Fibroblast of villous mesenchyme (primary cell): ENCODE results near the gene CSTPP1. TPM values are rescaled to one million over a fixed set of nuclear protein-coding genes. Genes with fewer than 3 reads are reported as not detected.

Experiments used
- DNase-seq: peaks from one replicate; pipeline ENCODE4 v3.0.0-alpha.2; 2010; ENCODE audit warnings: low read depth
- H3K4me3 ChIP-seq: 2 replicates; pipeline ENCODE4 v1.5.1; 2011; ENCODE audit warnings: low read depth, mild to moderate bottlenecking, low read length
- CTCF ChIP-seq: IDR thresholded peaks from 2 replicates; pipeline ENCODE4 v1.5.1; 2012; ENCODE audit warnings: low read depth, mild to moderate bottlenecking, low read length; ENCODE audit not compliant: insufficient read depth
- total RNA-seq: library from RNA; depleted of rRNA; stranded (reverse); fragments of >200 nt; gene quantifications from 2 replicates; pipeline ENCODE4 v1.2.3, GENCODE V29; 2012

CSTPP1 gene
- total RNA-seq, 1 donor, result 30.2 TPM

DNA sequence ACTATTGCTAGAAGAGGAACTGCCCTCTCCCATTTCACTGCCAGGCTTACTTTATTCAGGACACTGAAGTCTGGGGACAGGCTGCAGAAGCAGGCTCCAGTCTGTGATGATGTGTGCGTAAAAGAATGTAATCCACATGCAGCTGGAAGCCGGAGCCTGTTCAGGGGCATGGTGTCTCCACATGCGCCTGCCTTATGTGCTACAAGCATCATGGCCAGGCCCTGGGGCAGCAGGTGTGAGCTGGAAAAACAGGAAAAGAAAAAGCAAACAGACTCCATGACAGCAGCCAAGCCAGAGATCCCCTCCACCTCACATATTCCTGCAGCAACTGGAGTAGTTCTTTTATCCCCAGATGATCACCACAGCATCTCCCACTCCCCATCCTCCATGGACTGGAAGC, 206.8 kb downstream of the CSTPP1 start:
- H3K4me3 ChIP-seq, result no peak overlapping the region
- TF ChIP-seq CTCF, result no peak
- peak; percentile 93 for DNase-seq

DNA sequence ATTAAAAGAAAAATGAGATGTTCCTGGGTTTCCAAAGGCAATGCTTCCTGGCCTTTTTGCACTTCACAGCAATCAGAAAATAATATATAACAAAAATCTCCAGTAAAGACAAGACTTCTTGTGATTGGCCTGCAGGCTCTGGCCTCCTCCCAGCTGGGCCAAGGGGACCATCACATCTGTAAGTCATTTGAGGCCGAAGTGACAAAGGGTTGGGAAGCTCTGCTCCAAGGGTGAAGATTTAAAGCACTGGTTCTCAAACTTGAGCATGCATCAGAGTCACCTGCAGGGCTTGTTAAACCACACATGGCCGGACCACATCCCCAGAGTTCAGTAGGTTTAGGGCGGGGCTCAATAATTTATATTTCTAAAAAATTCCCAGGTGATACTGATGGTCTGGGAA, 208.0 kb downstream of the CSTPP1 start:
- DNase-seq, result no peak
- no peak for TF ChIP-seq CTCF
- H3K4me3 ChIP-seq, result no peak overlapping the region

DNA sequence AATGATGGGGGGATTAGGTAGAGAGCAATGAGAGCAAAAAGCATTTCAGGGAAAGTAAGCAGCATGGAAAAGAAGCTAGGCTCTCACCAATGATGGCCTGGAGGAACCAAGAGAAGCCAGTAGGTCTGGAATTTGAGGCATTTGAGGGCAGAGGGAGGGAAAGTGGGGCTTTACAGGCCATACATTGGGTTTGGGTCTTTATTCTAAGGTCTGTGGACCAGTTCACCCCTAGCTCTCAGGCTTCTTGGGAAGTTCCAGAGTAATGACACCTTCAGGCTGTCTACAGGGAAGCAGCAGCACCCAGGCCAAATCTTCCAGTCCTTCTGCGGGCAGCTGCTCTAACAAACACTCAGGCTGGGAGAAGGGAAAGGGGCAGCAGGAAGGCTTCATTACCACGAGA, 210.7 kb downstream of the CSTPP1 start:
- no peak overlapping the region for H3K4me3 ChIP-seq
- TF ChIP-seq CTCF, result no peak
- no peak for DNase-seq

- DNase-seq, result no peak
- no peak for TF ChIP-seq CTCF
- no peak overlapping the region for H3K4me3 ChIP-seq
Measured at GRCh38 chr11:47147681-47148080, 211.1 kb downstream of the CSTPP1 start.

DNA sequence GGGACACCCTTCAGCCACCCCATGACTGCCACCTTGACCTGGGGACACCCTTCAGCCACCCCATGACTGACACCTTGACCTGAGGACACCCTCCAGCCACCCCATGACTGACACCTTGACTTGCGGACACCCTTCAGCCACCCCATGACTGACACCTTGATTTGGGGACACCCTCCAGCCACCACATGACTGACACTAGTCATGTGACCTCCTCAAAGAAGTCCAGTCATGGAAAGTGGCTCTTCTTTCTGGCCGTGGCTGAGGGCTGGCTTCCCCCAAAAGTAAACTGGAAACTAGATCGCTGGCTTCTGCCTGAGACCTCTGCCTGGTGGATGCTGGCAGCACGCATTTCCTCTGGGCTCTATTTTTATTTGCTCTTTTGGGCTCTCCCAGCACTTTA, 211.7 kb downstream of the CSTPP1 start:
- DNase-seq, result no peak
- H3K4me3 ChIP-seq, result no peak overlapping the region
- TF ChIP-seq CTCF, result no peak

DNA sequence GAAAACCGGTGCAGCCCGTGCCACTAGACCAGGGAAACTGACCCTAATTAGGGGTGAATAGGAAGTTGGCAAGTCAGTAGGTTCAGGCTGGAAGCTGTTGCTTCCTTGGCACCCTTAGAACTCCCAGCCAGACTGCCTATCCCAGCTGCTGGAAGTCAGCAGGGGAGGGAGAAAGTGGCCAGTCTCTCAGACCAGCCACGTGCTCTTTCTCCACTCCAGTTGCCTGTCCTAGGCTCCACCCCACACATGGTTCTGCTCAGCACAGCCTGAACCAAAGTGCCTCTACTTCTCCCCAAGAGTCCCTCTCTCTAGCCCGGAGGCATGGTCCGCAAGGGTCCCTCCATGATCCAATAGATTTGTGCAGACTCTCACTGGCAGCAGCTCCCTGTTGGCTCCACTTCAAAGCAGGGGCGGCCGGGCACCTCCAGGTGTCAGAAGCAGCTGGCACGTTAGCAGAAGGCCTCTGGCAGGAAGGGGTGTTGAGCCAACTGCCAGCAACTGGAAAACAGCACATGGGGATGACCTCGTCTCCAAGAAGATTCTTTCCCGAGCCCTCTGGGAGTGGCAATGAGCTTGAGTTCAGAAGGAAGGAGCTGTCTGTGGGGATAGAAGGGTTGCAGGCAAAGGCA, 212.5 kb downstream of the CSTPP1 start:
- TF ChIP-seq CTCF, result no peak
- no peak overlapping the region for H3K4me3 ChIP-seq
- peak; percentile 18 for DNase-seq

DNA sequence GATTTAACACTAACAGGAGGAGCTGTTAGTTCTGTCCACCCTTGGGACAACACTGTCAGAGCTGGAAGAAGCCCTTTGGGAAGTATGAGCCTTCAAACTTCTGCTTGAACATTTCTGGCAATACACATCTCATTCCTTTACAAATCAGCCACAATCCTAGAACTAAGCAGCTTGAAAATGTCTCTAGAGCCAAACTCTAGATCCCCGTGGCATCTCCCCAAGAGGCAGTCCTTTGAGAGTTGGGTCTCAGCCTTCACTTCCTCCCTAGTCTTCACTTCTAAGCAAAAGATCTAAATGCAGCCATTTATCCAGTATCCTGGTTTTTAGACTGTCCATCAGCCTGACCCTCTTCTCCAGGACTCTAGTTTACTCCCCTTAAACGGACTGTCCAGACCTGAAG, 213.2 kb downstream of the CSTPP1 start:
- H3K4me3 ChIP-seq, result no peak overlapping the region
- TF ChIP-seq CTCF, result no peak
- DNase-seq, result no peak
